Dermis blood vessel endothelial cell (primary cell): Measurements from ENCODE around the gene PTPN1. TPM values are rescaled to one million over a fixed set of nuclear protein-coding genes. Genes with fewer than 3 reads are reported as not detected.
"Not testable (repeated sequence)": the region's sequence is repeated elsewhere in the genome, so short reads cannot be mapped to it uniquely, and the experiment has no call there.

Source experiments
- DNase-seq: peaks from one replicate; pipeline ENCODE4 v3.0.0; 2010
- total RNA-seq: library from RNA; depleted of rRNA; stranded (reverse); fragments of >200 nt; gene quantifications from 2 replicates; pipeline ENCODE4 v1.2.3, GENCODE V29; 2014

The PTPN1 gene
- total RNA-seq, 1 donor from 2014 or later = 28.8 TPM

- no peak for DNase-seq
Observed at GRCh38 chr20:50559856-50560638, 49.9 kb downstream of the PTPN1 start.

- DNase-seq = no peak
Observed at GRCh38 chr20:50560867-50561266, 50.7 kb downstream of the PTPN1 start.

- peak; percentile 95 for DNase-seq
Observed at GRCh38 chr20:50561379-50562078, 51.3 kb downstream of the PTPN1 start.

DNA sequence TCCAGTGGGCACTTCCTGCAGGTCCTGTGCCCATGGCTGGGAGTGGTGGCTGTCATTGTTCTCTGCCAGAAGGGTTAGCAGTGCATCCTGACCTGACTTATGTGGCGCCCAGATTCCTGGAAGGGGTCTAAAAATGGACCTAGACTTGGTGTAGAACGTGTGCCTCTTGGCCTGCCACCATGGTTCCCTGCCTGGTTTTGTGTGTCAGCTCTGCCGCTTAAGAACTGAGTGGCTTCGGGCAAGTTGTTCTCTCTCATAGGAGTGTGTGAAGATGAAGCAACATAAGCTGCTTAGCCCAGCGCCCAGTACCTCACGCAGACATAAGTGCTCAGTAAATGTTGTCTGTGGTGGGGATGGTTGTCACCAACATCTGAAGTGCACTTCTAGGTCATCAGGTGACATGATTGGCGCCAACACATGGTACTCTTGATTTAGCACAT lies 52.1 kb downstream of the PTPN1 start:
- DNase-seq = peak; percentile 37

DNA sequence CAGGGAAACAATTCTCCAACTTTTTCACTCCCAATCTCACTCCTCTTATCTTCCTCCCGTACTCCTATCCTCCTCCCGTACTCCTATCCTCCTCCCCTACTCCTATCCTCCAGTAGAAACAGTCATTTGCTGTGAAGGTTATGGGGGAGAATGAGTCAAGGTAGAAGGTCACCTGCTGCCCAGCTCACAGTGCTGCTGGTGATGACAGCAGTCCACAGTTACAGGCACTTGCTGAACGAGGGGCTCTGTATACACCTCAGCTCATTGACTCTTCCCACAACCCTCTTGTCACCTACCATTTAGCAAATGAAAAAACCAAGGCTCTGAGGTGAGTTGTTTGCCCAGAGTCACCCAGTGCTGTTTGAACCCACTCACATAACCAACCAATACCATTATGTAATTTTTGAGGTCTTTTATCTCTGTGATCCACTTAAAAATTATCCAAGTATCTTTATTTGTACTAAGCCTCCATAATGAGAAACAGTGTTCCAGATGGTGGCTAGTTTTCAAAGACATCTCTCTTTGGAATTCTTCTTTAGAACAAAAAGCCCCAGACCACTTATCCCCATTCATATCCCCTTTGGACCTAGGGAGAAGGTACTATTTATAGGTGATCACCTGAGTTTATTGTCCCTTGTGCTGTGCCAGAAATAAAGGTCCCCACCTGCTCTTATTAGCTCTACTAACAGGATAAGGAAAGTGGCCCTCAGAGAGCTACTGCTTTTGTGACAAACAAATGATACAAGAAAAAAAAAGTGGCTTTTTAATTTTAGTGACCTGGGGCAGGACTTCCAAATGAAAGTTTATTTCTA lies 53.2 kb downstream of the PTPN1 start:
- DNase-seq = no peak

GRCh38 chr20:50565383-50565782 lies 55.2 kb downstream of the PTPN1 start:
- DNase-seq = no peak

DNA sequence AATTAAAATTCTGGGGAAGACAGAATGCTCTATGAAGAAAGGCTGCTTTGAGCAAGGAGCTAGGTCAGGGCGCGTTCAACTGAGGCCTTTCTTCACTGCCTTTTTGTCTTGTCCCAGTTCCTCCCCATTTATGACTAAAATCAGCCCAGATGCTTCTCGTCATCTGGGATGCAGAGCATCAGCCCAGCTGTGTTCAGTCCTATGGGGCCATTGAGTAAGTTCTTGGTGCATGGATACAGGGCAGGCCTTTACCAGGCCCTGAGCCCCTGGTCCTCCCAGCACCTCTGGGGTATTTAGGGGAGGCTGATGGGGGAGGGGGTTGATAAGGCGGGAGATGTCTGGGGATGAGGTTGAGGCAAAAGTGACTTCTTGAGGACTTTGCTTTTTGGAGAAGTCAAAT lies 55.7 kb downstream of the PTPN1 start:
- no peak for DNase-seq

- DNase-seq = no peak
Observed at GRCh38 chr20:50567860-50568548, 57.8 kb downstream of the PTPN1 start.

GRCh38 chr20:50568549-50568942 lies 58.4 kb downstream of the PTPN1 start:
- no peak for DNase-seq

DNA sequence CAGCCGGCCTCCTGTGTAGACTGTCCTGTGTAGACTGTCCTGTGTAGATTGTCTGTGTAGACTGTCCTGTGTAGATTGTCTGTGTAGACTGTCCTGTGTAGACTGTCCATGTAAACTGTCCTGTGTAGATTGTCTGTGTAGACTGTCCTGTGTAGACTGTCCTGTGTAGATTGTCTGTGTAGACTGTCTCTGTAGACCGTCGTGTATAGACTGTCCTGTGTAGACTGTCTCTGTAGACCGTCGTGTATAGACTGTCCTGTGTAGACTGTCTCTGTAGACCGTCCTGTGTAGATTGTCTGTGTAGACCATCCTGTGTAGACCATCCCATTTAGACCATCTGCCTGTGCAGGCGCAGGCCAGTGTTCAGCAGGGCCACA lies 59.3 kb downstream of the PTPN1 start:
- not testable (repeated sequence) for DNase-seq

GRCh38 chr20:50569864-50570836 lies 60.0 kb downstream of the PTPN1 start:
- DNase-seq = peak; percentile 76

- peak; percentile 31 for DNase-seq
Observed at GRCh38 chr20:50571466-50571865, 61.3 kb downstream of the PTPN1 start.

DNA sequence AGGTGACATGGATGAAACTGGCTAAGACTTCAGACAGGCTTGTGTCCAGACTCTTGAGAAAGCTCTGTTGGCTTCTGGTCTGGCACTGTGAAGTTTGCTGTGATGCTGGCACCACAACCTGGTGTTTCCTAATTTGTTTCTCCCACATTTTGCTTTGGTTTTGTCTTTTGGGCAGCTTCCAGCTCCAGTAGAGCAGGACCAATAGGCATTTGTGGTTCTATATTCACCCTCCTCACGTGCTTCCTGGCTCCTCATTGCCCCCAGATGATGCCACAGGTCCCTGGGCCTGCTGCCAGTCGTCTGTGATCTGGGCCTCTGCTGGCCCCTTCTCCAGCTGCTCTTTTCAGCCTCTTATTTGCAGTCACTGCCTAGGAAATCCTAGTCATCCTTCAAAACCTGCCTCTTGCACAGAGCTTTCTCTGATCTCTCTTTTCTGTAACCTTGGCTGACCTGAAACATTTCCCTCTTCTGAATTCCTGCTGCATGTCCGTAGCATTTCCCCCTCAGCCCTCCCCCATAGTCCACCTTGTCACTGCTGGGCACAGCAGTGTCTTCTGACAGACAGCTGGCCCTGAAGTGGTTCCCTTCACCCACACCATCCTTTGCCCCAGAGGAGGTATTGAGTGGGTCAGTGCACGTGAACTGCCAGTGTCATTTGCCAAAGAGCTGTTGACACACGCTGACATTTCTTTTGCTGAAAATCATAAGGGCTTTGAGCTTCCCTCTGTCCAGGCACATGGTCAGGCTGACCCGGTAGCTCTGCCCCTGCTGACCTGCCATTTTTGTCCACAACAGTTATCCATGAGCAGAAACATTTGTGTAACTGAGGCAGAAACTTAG lies 63.0 kb downstream of the PTPN1 start:
- DNase-seq = peak; percentile 86

DNA sequence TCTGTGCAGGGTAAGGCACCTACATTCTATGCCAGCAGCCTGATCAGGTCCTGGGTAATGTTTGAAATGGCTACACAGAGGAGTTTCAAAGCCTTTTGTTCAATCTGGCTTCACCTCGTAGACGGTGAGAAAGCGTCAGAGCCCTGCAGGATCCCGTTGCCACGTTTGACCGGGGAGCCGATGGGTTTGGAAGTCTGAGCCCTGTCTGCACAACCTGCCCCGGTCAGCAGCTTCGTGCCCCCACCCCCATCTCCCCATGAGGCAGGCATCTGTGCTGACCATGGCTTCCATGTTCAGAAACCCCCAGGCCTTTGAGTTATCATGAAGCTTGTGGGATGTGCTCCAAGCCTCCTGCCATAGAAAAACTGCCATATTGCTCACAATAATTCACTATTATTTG lies 63.9 kb downstream of the PTPN1 start:
- no peak for DNase-seq

- no peak for DNase-seq
Observed at GRCh38 chr20:50574586-50574985, 64.4 kb downstream of the PTPN1 start.

- DNase-seq = peak; percentile 83
Observed at GRCh38 chr20:50575865-50576720, 65.9 kb downstream of the PTPN1 start.

GRCh38 chr20:50577175-50578018 lies 67.2 kb downstream of the PTPN1 start:
- no peak for DNase-seq

- no peak for DNase-seq
Observed at GRCh38 chr20:50578061-50578777, 68.0 kb downstream of the PTPN1 start.
